ENCODE measurements around the gene COL18A1.

The COL18A1 gene

GRCh38 chr21:45459171-45460010 lies 54.4 kb downstream of the COL18A1 start:
- TF ChIP-seq CTCF (IDR thresholded peaks at IDR 0.05; ENCODE audit: extremely low read depth, insufficient read depth, missing control alignments): no peak
- in situ Hi-C loops (cut with MboI; ENCODE audit: low pct_unique_long_range_greater_than_20kb, low sequenced_read_pairs, unreplicated experiment): no loop called here
- DNase-seq (ENCODE audit: low spot score): no peak

GRCh38 chr21:45460011-45460565 lies 55.1 kb downstream of the COL18A1 start:
- no peak for DNase-seq (ENCODE audit: low spot score)
- in situ Hi-C loops (cut with MboI; ENCODE audit: low pct_unique_long_range_greater_than_20kb, low sequenced_read_pairs, unreplicated experiment): no loop called here
- no peak for TF ChIP-seq CTCF (IDR thresholded peaks at IDR 0.05; ENCODE audit: extremely low read depth, insufficient read depth, missing control alignments)

- no peak for TF ChIP-seq CTCF (IDR thresholded peaks at IDR 0.05; ENCODE audit: extremely low read depth, insufficient read depth, missing control alignments)
- in situ Hi-C loops (cut with MboI; ENCODE audit: low pct_unique_long_range_greater_than_20kb, low sequenced_read_pairs, unreplicated experiment): no loop called here
- DNase-seq (ENCODE audit: low spot score): no peak
Observed at GRCh38 chr21:45460611-45461368, 55.8 kb downstream of the COL18A1 start.

GRCh38 chr21:45461369-45461750 lies 56.4 kb downstream of the COL18A1 start:
- in situ Hi-C loops (cut with MboI; ENCODE audit: low pct_unique_long_range_greater_than_20kb, low sequenced_read_pairs, unreplicated experiment): no loop called here

GRCh38 chr21:45461806-45462341 lies 56.9 kb downstream of the COL18A1 start:
- in situ Hi-C loops (cut with MboI; ENCODE audit: low pct_unique_long_range_greater_than_20kb, low sequenced_read_pairs, unreplicated experiment): no loop called here
- no peak for TF ChIP-seq CTCF (IDR thresholded peaks at IDR 0.05; ENCODE audit: extremely low read depth, insufficient read depth, missing control alignments)

More at GRCh38 chr21:45461369-45461750, 56.4 kb downstream of the COL18A1 start:
- no peak for DNase-seq (ENCODE audit: low spot score)
- TF ChIP-seq CTCF (IDR thresholded peaks at IDR 0.05; ENCODE audit: extremely low read depth, insufficient read depth, missing control alignments): no peak

GRCh38 chr21:45463871-45464270 lies 58.9 kb downstream of the COL18A1 start:
- DNase-seq (ENCODE audit: low spot score): no peak
- in situ Hi-C loops (cut with MboI; ENCODE audit: low pct_unique_long_range_greater_than_20kb, low sequenced_read_pairs, unreplicated experiment): no loop called here
- TF ChIP-seq CTCF (IDR thresholded peaks at IDR 0.05; ENCODE audit: extremely low read depth, insufficient read depth, missing control alignments): no peak

More at GRCh38 chr21:45461806-45462341, 56.9 kb downstream of the COL18A1 start:
- no peak for DNase-seq (ENCODE audit: low spot score)
